ENCODE results near the gene FTO.

Gene FTO

GRCh38 chr16:54102888-54103866 is 399.2 kb downstream of the FTO start:
- no peak for DNase-seq

GRCh38 chr16:54106057-54106456 is 402.1 kb downstream of the FTO start:
- no peak for DNase-seq

GRCh38 chr16:54107583-54108202 is 403.7 kb downstream of the FTO start:
- DNase-seq, result no peak

GRCh38 chr16:54110016-54110981 is 406.3 kb downstream of the FTO start:
- DNase-seq, result no peak

- DNase-seq, result no peak
These were observed 408.7 kb downstream of the FTO start for GRCh38 chr16:54112451-54113206.

GRCh38 chr16:54115558-54115957 is 411.6 kb downstream of the FTO start:
- no peak for DNase-seq

- DNase-seq, result no peak
These were observed 412.2 kb downstream of the FTO start for GRCh38 chr16:54116124-54116655.

- no peak for DNase-seq
These were observed 414.9 kb downstream of the FTO start for GRCh38 chr16:54118846-54119245.

GRCh38 chr16:54120846-54121480 is 417.0 kb downstream of the FTO start:
- DNase-seq, result no peak

- no peak for DNase-seq
These were observed 417.8 kb downstream of the FTO start for GRCh38 chr16:54121539-54122295.

GRCh38 chr16:54123766-54124165 is 419.8 kb downstream of the FTO start:
- no peak for DNase-seq

- no peak for DNase-seq
These were observed 422.0 kb downstream of the FTO start for GRCh38 chr16:54125751-54126655.

GRCh38 chr16:54126907-54127306 is 423.0 kb downstream of the FTO start:
- DNase-seq, result no peak

- no peak for DNase-seq
These were observed 424.8 kb downstream of the FTO start for GRCh38 chr16:54128629-54129234.

- DNase-seq, result no peak
These were observed 425.9 kb downstream of the FTO start for GRCh38 chr16:54129810-54130209.

GRCh38 chr16:54135361-54136275 is 431.7 kb downstream of the FTO start:
- no peak for DNase-seq

- DNase-seq, result no peak
These were observed 432.3 kb downstream of the FTO start for GRCh38 chr16:54136276-54136625.

Data from activated CD4-positive, alpha-beta T cell treated with anti-CD3 and anti-CD28 coated beads for 48 hours (primary cell).